Left renal cortex interstitium (tissue), 4 donors: ENCODE measurements around the gene NEK10. TPM values are rescaled to one million over a fixed set of nuclear protein-coding genes. Genes with fewer than 3 reads are reported as not detected.
"Not testable (repeated sequence)": the region's sequence is repeated elsewhere in the genome, so short reads cannot be mapped to it uniquely, and the experiment has no call there.

Experiments used
- DNase-seq, 4 donors: peaks; one replicate each; pipeline ENCODE4 v3.0.0-alpha.2; 2013; ENCODE audit warnings: low read depth in 4 of 4, low spot score in 2 of 4, missing footprints in 1 of 4
- polyA plus RNA-seq, 4 donors: library from polyadenylated mRNA; unstranded; fragments of 120-200 nt; gene quantifications; one replicate each; pipeline ENCODE4 v1.2.1, GENCODE V29; 2013; ENCODE audit not compliant: insufficient read length in 4 of 4

The NEK10 gene
- polyA plus RNA-seq, 4 donors, result 1.2 to 2.3 (median 2.0) TPM

DNA sequence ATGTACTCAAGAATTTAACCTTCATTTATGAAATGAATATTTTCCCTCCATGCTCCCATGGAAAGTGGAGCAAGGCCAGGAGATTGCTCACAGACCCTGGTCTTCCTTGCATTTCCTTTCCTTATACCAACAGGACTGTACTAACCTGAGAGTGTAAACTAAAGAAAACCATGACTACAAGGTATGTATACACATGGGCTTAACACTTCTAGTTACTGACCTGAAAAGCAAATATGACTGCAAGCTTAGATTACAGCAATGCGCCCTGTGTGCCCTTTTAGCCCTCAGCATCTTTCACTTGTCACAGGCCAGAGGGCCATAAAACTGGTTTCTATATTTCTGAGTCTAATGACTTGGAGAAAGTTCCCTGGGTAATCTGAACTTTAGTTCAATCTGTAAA, 52.1 kb downstream of the NEK10 start:
- no peak for DNase-seq

DNA sequence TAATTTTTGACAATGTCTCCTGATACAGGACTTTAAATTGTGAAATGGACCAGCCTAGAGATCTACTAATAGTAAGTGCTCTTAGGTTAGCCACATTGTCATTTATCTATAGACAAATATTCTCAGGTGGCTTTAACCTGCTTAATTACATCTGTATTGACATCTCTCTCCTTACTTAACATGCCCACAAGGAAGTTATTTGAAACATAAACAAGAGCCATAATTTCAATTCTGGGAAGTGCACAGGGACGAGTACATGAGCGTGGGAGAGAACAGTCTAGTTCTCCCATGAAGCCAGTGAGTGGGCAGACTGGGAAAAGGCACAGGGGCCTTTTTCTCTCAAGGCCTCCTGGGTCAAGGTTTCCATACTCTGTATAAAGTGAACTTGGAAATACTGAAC, 54.2 kb downstream of the NEK10 start:
- no peak for DNase-seq

DNA sequence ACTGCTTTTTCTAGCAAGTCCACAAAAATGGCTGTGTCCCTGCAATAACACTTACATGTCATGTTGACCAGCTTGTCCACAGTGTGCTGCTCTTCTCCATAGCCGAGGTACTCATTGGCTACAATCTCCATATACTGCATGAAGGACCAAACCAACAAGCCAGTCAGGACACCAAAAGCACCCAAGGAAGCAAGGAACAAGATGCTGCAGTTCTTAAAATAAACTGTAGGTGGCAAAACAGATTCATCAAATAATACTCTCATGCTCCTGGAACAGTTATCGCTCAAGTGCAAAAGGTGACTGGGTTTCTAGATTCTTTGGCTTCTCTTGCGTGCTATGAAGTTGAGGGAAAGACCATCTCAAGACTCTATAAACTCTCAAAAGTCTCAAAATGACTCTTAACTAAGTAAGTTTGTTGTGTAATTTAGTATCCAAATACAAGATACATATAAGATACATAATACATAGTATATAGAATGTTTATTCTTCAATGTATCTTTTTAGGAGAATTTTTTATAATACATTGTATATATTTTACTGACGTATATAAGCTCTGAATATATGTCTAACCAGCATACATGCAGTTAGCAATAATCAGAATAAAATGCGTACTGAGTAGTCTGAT, 57.0 kb downstream of the NEK10 start:
- peak; percentile 13 to 51 (median 32) for DNase-seq

DNA sequence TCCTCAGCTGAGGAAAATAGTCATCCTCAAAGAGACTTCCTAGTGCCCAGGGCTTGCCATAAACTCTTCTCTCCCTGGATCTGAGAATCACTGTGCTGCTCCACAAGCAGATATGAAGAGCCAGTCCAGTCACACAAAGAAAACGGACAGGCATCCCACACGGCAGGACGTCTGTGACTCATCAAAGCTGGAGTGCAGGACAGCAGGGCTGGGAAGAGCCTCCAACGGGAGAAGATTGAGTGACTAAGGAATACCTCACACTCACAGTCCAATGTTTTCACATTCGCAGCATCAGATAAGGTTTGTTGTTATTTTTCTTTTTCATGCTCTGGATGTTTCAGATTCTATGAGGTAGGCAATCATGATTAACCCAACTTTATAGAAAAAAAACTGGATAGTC, 57.8 kb downstream of the NEK10 start:
- DNase-seq, result no peak

GRCh38 chr3:27310688-27311087, 58.5 kb downstream of the NEK10 start:
- no peak for DNase-seq

GRCh38 chr3:27307566-27307965, 61.6 kb downstream of the NEK10 start:
- DNase-seq, result no peak

DNA sequence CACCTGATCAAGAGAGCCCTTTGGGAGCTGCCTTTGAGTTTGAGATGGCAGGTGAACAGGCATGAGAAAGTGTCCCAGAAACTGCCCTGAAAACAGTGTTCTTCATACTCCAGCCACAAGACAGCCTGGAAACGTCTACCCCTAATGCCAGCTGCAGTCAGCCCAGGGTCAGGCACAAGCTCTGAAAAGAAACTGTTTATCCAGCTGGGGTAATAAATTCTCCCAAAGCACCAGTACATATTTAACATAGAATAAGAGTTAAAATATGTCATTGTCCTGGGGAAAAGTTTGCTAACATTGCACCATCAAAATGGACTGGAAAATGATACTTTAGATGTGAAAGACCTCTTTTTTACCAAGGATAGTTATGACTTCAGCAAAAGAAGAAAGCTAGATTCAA, 66.3 kb downstream of the NEK10 start:
- DNase-seq, result no peak

- not testable (repeated sequence) for DNase-seq
Measured at GRCh38 chr3:27298981-27299380, 70.2 kb downstream of the NEK10 start.

DNA sequence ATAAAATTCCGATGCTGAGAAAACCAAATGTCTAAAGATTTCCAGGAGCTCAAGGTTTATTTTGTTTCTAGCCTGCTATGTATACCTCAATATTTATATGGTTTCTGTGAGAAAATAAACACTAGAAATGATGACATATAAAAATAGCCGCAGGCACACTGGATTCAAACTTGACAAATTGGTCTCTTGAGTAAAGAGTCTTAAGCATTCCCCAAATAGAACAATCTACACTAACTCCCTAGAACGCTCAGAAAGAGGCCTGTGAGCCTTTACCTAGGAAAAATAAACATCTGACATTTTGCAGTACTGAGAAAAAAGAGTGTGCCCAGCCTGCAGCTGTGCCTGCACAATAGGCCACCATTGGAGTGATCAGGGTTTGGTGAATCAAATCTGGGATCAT, 75.2 kb downstream of the NEK10 start:
- DNase-seq, result no peak

DNA sequence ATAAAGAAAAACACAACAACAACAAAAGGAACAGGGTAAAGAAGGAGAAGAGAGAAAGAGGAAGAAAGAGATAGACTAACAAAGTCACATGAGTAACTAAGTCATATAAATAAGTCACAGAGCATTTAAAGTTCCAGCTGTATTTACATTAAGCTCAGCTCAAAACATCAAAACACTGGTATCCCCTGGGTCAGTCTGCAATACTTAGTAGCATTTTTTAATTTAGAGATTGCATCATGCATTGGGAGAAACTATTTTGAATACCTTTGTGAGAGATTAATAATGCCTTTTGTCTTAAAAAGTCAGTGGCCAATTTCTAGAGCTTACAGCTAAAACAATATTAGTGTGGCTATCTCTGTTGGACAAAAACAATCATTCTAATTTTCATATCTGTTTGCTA, 78.4 kb downstream of the NEK10 start:
- DNase-seq, result no peak

GRCh38 chr3:27289769-27290413, 79.3 kb downstream of the NEK10 start:
- DNase-seq, result no peak

- no peak for DNase-seq
Measured at GRCh38 chr3:27287052-27287451, 82.1 kb downstream of the NEK10 start.

- DNase-seq, result not testable (repeated sequence)
Measured at GRCh38 chr3:27286467-27286866, 82.7 kb downstream of the NEK10 start.

DNA sequence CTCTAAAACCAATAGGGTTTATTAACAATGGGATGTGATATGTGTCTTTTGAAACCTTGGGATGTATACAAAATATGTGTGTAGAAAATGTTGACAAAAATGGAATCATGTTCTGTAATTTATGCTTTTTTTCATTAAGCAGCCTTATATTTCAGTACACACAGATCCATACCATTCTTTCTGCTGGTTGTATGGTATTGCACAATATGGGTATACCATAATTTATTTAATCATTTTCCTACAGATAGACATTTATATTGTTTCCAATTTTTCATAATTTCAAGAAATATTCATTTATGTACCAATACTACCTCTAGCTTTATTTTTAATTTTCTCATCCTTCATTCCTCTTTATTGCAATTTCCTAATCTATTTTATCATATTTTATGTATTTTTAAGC, 83.5 kb downstream of the NEK10 start:
- no peak for DNase-seq

- no peak for DNase-seq
Measured at GRCh38 chr3:27281671-27282150, 87.5 kb downstream of the NEK10 start.

DNA sequence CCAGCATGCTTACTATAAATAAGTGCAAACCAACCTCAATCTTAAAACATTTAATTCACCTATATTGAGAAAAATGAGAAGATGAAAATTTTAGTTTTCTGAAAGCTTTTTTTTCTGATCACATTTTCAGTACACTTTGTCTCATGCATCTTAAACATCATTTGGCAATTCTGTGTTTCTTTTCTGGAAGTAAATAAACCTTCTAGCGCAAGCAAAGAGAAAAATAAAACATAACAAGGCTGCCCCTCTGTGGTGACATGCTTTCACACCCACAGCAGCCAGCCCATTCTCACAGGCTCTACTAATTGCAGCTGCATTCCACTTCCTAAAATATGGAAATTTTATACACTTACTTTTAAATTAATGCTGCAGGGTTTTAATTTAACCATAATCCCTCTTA, 90.1 kb downstream of the NEK10 start:
- DNase-seq, result peak in 1 of 4 donors; percentile 8

DNA sequence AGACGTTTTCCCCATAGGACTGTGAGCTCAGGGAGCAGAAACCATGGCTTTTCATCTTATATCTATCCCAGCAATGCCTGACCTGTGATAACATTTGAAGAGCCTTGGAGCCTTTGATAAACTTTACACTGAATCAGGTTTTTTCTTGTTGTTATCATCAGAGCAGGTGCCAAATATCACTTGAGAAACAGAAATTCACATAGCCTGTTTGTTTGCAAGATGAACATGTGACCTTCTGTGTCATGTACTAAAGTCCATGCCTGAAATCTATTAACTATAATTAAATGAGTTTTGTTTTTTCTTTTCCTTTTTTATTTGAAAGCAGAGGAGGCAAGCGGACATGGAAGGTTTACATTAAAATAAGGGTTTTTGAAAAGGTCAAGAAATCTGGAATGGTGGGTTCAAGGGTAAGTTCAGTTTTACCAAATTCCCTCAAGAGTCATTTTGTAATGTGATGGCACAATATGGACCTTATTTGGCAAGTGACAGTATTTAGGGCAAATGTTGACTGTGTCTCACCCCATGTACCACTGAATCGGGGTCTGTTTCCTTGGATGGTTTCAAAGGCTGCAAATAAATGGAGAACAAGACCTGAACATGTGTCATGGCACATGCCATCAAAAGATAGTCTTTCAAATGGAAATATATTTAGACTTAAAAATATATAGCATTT, 90.7 kb downstream of the NEK10 start:
- DNase-seq, result no peak

DNA sequence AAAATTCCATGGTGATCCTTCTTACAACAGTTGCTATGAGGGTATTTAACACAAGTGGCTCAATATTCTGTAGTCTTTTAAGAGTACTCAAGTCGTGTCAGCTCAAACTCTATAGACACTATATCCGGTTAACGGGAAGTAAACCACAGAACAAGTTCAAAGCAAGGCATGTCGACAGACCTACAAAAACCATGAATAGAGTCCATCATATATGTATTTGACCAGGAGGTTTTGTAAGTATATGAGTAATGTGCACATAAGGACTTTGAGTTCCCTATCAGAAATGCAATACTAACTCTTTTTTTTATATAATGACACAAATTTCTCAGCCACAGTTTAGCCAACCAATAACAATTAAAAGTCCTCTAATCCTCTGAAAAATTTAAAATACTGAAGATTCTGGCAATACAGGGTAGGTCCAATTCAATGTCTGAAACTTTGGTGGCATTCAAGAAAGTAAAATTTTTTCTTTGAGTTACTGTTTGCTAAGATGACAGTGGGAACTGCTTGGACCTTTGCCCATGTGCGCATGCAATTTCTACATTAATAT, 93.7 kb downstream of the NEK10 start:
- DNase-seq, result no peak

GRCh38 chr3:27271890-27272289, 97.3 kb downstream of the NEK10 start:
- no peak for DNase-seq

DNA sequence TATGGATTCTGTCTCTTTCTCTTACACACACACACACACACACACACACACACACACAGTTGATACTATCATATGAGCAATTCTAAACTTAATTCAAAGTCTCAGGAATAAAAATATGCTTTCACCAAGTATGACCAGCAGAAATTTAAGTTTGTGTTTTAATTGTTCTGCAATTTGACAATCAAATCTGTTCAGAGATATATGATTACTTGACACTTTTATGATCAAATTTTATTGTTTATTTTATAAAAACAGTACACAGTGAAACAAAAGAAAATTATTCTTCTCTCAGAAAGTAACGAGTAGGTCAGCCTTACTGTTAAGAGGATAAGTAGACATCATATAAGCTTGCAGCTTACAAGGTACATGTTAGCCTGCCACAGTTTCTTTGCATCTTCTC, 114.3 kb downstream of the NEK10 start:
- DNase-seq, result no peak

- DNase-seq, result peak in 1 of 4 donors; percentile 12
Measured at GRCh38 chr3:27253831-27254230, 115.4 kb downstream of the NEK10 start.

- no peak for DNase-seq
Measured at GRCh38 chr3:27253391-27253790, 115.8 kb downstream of the NEK10 start.
